Measurements from ENCODE around the gene RPL37A. TPM values are rescaled to one million over a fixed set of nuclear protein-coding genes. Genes with fewer than 3 reads are reported as not detected.

Gene RPL37A
- total RNA-seq, 1 donor from 2014 or later = 1,730 TPM

DNA sequence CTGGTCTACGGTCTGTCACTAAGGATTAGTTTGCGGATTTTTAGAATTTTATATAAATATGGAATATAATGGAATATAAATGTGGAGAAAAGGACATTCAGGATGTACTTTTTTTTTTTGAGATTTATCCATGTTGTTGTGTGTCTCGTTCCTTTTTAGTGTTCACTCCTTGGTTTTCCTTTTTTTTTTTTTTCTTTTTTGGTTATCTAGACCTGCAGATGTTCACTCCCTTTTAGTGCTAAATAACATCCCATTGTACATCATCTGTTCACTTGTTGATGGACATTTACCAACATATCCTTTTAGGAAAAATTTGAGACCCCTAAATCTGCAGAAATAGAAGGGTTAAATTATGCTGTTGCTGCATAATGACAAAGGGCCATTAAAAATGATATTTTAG lies 25.5 kb upstream of the RPL37A start:
- DNase-seq (ENCODE audit: low spot score) = no peak
- no peaks in the 10 kb centered on the region for H3K79me2 ChIP-seq (ENCODE audit: low read depth)
- H3K4me3 Mint-ChIP-seq = no peak overlapping the region
- H3K27ac ChIP-seq = no peak overlapping the region
- no peak overlapping the region for H3K4me2 ChIP-seq
- no peak overlapping the region for H3K4me3 ChIP-seq
- H3K9me3 ChIP-seq (ENCODE audit: low read depth) = no peaks in the 10 kb centered on the region
- H3K27ac Mint-ChIP-seq = no peak overlapping the region
- no peaks in the 10 kb centered on the region for H4K20me1 ChIP-seq (ENCODE audit: low read depth)
- no peaks in the 10 kb centered on the region for H3F3A ChIP-seq (ENCODE audit: low read depth)
- no peaks in the 10 kb centered on the region for H3K9me3 Mint-ChIP-seq
- H3K27me3 ChIP-seq = no peaks in the 10 kb centered on the region
- H3K4me1 Mint-ChIP-seq = no peaks in the 10 kb centered on the region
- no peak overlapping the region for H3K9ac ChIP-seq
- no peaks in the 10 kb centered on the region for H3K36me3 ChIP-seq
- no peaks in the 10 kb centered on the region for H3K27me3 Mint-ChIP-seq (ENCODE audit: insufficient read depth, low read depth)
- no peak overlapping the region for H2AFZ ChIP-seq (replicated peaks)
- TF ChIP-seq, protein P1, sequence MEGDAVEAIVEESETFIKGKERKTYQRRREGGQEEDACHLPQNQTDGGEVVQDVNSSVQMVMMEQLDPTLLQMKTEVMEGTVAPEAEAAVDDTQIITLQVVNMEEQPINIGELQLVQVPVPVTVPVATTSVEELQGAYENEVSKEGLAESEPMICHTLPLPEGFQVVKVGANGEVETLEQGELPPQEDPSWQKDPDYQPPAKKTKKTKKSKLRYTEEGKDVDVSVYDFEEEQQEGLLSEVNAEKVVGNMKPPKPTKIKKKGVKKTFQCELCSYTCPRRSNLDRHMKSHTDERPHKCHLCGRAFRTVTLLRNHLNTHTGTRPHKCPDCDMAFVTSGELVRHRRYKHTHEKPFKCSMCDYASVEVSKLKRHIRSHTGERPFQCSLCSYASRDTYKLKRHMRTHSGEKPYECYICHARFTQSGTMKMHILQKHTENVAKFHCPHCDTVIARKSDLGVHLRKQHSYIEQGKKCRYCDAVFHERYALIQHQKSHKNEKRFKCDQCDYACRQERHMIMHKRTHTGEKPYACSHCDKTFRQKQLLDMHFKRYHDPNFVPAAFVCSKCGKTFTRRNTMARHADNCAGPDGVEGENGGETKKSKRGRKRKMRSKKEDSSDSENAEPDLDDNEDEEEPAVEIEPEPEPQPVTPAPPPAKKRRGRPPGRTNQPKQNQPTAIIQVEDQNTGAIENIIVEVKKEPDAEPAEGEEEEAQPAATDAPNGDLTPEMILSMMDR (IDR thresholded peaks at IDR 0.05) = no peak
- TF ChIP-seq EZH2phosphoT487 (IDR thresholded peaks at IDR 0.05) (no peak), EZH2 (IDR thresholded peaks at IDR 0.05) (no peak)
- H3K36me3 Mint-ChIP-seq = peaks cover 13% of the 10 kb centered on the region
- H3K4me1 ChIP-seq = no peaks in the 10 kb centered on the region

DNA sequence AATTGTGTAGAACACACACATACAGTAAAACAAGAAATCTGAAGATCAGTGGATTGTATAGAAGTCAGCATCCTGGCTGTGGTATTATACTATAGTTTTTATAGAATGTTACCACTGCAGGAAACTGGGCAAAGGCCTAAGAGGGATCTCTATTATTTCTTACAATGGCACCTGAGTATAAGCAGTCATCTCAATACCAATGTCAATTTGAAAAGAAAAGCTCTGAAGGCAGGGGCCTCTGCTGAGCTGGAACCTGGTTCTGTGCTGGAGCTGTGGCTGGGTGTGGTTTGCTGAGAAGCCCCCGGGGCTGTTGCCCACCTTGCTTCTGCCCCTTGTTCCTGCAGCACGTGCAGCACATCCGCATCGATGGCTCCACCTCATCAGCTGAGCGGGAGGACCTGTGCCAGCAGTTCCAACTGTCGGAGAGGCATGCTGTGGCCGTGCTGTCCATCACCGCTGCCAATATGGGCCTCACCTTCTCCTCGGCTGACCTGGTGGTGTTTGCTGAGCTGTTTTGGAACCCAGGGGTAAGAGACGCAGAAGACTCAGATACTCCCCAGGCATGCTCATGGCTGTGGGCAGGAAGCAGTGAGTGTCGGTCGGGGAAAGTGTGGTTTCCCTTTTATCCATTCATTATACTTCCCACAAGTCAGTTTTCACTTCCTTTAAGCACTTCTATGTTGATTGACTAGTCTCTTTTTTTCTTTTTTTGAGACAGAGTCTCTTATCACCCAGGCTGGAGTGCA lies 23.5 kb upstream of the RPL37A start:
- H4K20me1 ChIP-seq (ENCODE audit: low read depth) = no peaks in the 10 kb centered on the region
- H3K4me1 ChIP-seq = no peaks in the 10 kb centered on the region
- Mint-ChIP-seq H3K9me3 (no peaks in the 10 kb centered on the region), H3K27ac (no peak overlapping the region), H3K4me1 (peaks cover 2% of the 10 kb centered on the region), H3K4me3 (no peak overlapping the region), H3K36me3 (peaks cover 13% of the 10 kb centered on the region), H3K27me3 (ENCODE audit: insufficient read depth, low read depth) (no peaks in the 10 kb centered on the region)
- no peaks in the 10 kb centered on the region for H3K9me3 ChIP-seq (ENCODE audit: low read depth)
- H3K36me3 ChIP-seq = no peaks in the 10 kb centered on the region
- H2AFZ ChIP-seq (replicated peaks) = no peak overlapping the region
- H3K4me2 ChIP-seq = no peak overlapping the region
- TF ChIP-seq EZH2phosphoT487 (IDR thresholded peaks at IDR 0.05) = no peak
- TF ChIP-seq EZH2 (IDR thresholded peaks at IDR 0.05) = no peak
- TF ChIP-seq, protein P1 (IDR thresholded peaks at IDR 0.05) = no peak
- no peaks in the 10 kb centered on the region for H3K79me2 ChIP-seq (ENCODE audit: low read depth)
- H3K27ac ChIP-seq = no peak overlapping the region
- no peaks in the 10 kb centered on the region for H3K27me3 ChIP-seq
- DNase-seq (ENCODE audit: low spot score) = no peak
- H3K9ac ChIP-seq = no peak overlapping the region
- no peak overlapping the region for H3K4me3 ChIP-seq
- no peaks in the 10 kb centered on the region for H3F3A ChIP-seq (ENCODE audit: low read depth)

DNA sequence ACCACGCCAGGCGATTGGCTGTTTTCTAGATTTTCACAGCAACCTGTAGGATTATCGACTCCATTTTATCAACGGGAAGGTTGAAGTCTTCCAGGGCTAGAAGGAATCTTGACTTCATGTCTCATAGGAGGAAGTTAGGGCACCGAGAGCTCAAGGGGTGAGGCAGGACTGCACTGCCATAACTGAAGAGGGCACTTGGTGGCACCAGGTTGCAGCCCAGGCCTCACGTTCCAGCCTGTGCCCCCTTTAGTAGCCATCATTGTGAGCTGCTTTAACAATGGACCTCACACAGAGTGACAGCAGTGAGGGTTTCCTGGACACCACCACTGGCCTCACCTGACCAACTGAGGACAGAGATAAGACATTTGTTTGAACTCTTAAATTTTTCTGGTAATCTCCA lies 22.9 kb upstream of the RPL37A start:
- Mint-ChIP-seq H3K9me3 (no peaks in the 10 kb centered on the region), H3K27me3 (ENCODE audit: insufficient read depth, low read depth) (no peaks in the 10 kb centered on the region), H3K27ac (no peak overlapping the region), H3K36me3 (peaks cover 16% of the 10 kb centered on the region), H3K4me3 (no peak overlapping the region), H3K4me1 (peaks cover 2% of the 10 kb centered on the region)
- no peaks in the 10 kb centered on the region for H3K36me3 ChIP-seq
- H4K20me1 ChIP-seq (ENCODE audit: low read depth) = no peaks in the 10 kb centered on the region
- TF ChIP-seq EZH2 (IDR thresholded peaks at IDR 0.05) = no peak
- TF ChIP-seq, protein P1 (IDR thresholded peaks at IDR 0.05) = no peak
- TF ChIP-seq EZH2phosphoT487 (IDR thresholded peaks at IDR 0.05) = no peak
- H3K9ac ChIP-seq = no peak overlapping the region
- H3K27ac ChIP-seq = no peak overlapping the region
- no peak overlapping the region for H2AFZ ChIP-seq (replicated peaks)
- no peaks in the 10 kb centered on the region for H3K9me3 ChIP-seq (ENCODE audit: low read depth)
- no peak overlapping the region for H3K4me2 ChIP-seq
- H3K4me3 ChIP-seq = no peak overlapping the region
- H3K4me1 ChIP-seq = no peaks in the 10 kb centered on the region
- H3F3A ChIP-seq (ENCODE audit: low read depth) = no peaks in the 10 kb centered on the region
- no peaks in the 10 kb centered on the region for H3K79me2 ChIP-seq (ENCODE audit: low read depth)
- no peak for DNase-seq (ENCODE audit: low spot score)
- no peaks in the 10 kb centered on the region for H3K27me3 ChIP-seq
